Activated CD4-positive, alpha-beta T cell treated with anti-CD3 and anti-CD28 coated beads, Interleukin-2, amount 10 ng/mL, durations not matched to agents 7 days and 5 days (primary cell): ENCODE data around the gene AREL1. TPM values are rescaled to one million over a fixed set of nuclear protein-coding genes. Genes with fewer than 3 reads are reported as not detected.

Experiments used
- CTCF ChIA-PET: fragments of 350-600 bp; sonication (Branson Sonifier 250); formaldehyde crosslinking; loops from one replicate; lab custom pipeline; 2021; ENCODE audit warnings: antibody characterized with exemption; lab: Charles Lee
- POLR2A ChIA-PET: fragments of 350-600 bp; sonication (Branson Sonifier 250); formaldehyde crosslinking; loops from one replicate; lab custom pipeline; 2021; ENCODE audit warnings: antibody characterized with exemption; lab: Charles Lee
- DNase-seq: peaks from one replicate; pipeline ENCODE4 v3.0.0-alpha.2; 2020
- H3K27ac Mint-ChIP-seq: one replicate; pipeline ENCODE4 v1.8.0; 2021; ENCODE audit warnings: mild to moderate bottlenecking, moderate library complexity, mixed read lengths
- H3K27me3 Mint-ChIP-seq: one replicate; pipeline ENCODE4 v1.8.0; 2021; ENCODE audit warnings: mixed read lengths
- H3K36me3 Mint-ChIP-seq: one replicate; pipeline ENCODE4 v1.8.0; 2021; ENCODE audit warnings: low read depth, mixed read lengths
- H3K4me1 Mint-ChIP-seq: one replicate; pipeline ENCODE4 v1.8.0; 2021; ENCODE audit warnings: mixed read lengths
- H3K4me3 Mint-ChIP-seq: one replicate; pipeline ENCODE4 v1.8.0; 2021; ENCODE audit warnings: mild to moderate bottlenecking, moderate library complexity, mixed read lengths
- H3K9me3 Mint-ChIP-seq: one replicate; pipeline ENCODE4 v1.8.0; 2021; ENCODE audit warnings: mixed read lengths
- total RNA-seq, 2 experiments: library from RNA; stranded (reverse); gene quantifications; one replicate each; pipeline ENCODE4 v1.2.3, GENCODE V29; 2021

The AREL1 gene
- total RNA-seq, 2 experiments from 2014 or later, result 44.1 to 44.2 TPM

- no peaks in the 10 kb centered on the region for H3K27me3 Mint-ChIP-seq
- POLR2A ChIA-PET, result no interaction called here
- H3K27ac Mint-ChIP-seq, result no peak overlapping the region
- H3K4me3 Mint-ChIP-seq, result no peak overlapping the region
- peaks cover 29% of the 10 kb centered on the region for H3K36me3 Mint-ChIP-seq
- DNase-seq, result no peak
- H3K9me3 Mint-ChIP-seq, result no peaks in the 10 kb centered on the region
- CTCF ChIA-PET, result no interaction called here
- H3K4me1 Mint-ChIP-seq, result peaks cover 4% of the 10 kb centered on the region
Measured at GRCh38 chr14:74720526-74720925, 7.6 kb upstream of the AREL1 start.

- Mint-ChIP-seq H3K4me3 (peak overlapping the region; percentile 99), H3K9me3 (no peaks in the 10 kb centered on the region), H3K4me1 (peaks cover 45% of the 10 kb centered on the region), H3K27ac (peak overlapping the region; percentile 98), H3K36me3 (peaks cover 18% of the 10 kb centered on the region), H3K27me3 (no peaks in the 10 kb centered on the region)
- CTCF ChIA-PET, result interaction anchor here (0.6 kb wide), 1 partner anchor 375 kb away, joined by 4 read pairs; no protein-coding TSS in a partner anchor
- no peak for DNase-seq
- POLR2A ChIA-PET, result no interaction called here
Measured at GRCh38 chr14:74713395-74713735, 485 bp upstream of the AREL1 start.

- Mint-ChIP-seq H3K27ac (no peak overlapping the region), H3K27me3 (no peaks in the 10 kb centered on the region)
- no peak for DNase-seq
Measured at GRCh38 chr14:74711651-74712050, 1.2 kb downstream of the AREL1 start.

GRCh38 chr14:74710480-74710879 lies 2.4 kb downstream of the AREL1 start:
- no peak for DNase-seq
- ChIA-PET CTCF (interaction anchor here (1.4 kb wide), 1 partner anchor 53 kb away, joined by 4 read pairs; the partner anchor contains the start of gene YLPM1), POLR2A (no interaction called here)
- peaks cover 8% of the 10 kb centered on the region for H3K36me3 Mint-ChIP-seq
- H3K4me1 Mint-ChIP-seq, result peaks cover 41% of the 10 kb centered on the region
- H3K4me3 Mint-ChIP-seq, result no peak overlapping the region
- H3K9me3 Mint-ChIP-seq, result no peaks in the 10 kb centered on the region
- H3K27me3 Mint-ChIP-seq, result no peaks in the 10 kb centered on the region
- H3K27ac Mint-ChIP-seq, result no peak overlapping the region

More at GRCh38 chr14:74711651-74712050, 1.2 kb downstream of the AREL1 start:
- peak overlapping the region; percentile 99 for H3K4me3 Mint-ChIP-seq
- peaks cover 16% of the 10 kb centered on the region for H3K36me3 Mint-ChIP-seq
- ChIA-PET POLR2A (no interaction called here), CTCF (no interaction called here)
- H3K4me1 Mint-ChIP-seq, result peaks cover 45% of the 10 kb centered on the region
- no peaks in the 10 kb centered on the region for H3K9me3 Mint-ChIP-seq

GRCh38 chr14:74705613-74706500 lies 7.0 kb downstream of the AREL1 start:
- Mint-ChIP-seq H3K36me3 (peaks cover 29% of the 10 kb centered on the region), H3K4me1 (peaks cover 15% of the 10 kb centered on the region), H3K27ac (no peak overlapping the region), H3K27me3 (no peaks in the 10 kb centered on the region), H3K4me3 (no peak overlapping the region), H3K9me3 (peaks cover 17% of the 10 kb centered on the region)
- DNase-seq, result no peak
- ChIA-PET CTCF (interaction anchor here (0.6 to 1.2 kb wide), 5 partner anchors 10 to 1301 kb away, joined by 3 to 4 read pairs (median 4); no protein-coding TSS in a partner anchor), POLR2A (no interaction called here)

GRCh38 chr14:74704656-74705055 lies 8.2 kb downstream of the AREL1 start:
- ChIA-PET POLR2A (interaction anchor here (0.7 kb wide), 1 partner anchor 831 kb away, joined by 3 read pairs; no protein-coding TSS in a partner anchor), CTCF (interaction anchor here (0.7 kb wide), 1 partner anchor 909 kb away, joined by 4 read pairs; no protein-coding TSS in a partner anchor)
- no peak for DNase-seq
- Mint-ChIP-seq H3K36me3 (peaks cover 31% of the 10 kb centered on the region), H3K4me1 (peaks cover 4% of the 10 kb centered on the region), H3K9me3 (peaks cover 17% of the 10 kb centered on the region), H3K27me3 (no peaks in the 10 kb centered on the region), H3K4me3 (no peak overlapping the region), H3K27ac (no peak overlapping the region)

GRCh38 chr14:74703043-74703442 lies 9.8 kb downstream of the AREL1 start:
- peaks cover 33% of the 10 kb centered on the region for H3K36me3 Mint-ChIP-seq
- POLR2A ChIA-PET, result no interaction called here
- no peak for DNase-seq
- H3K27me3 Mint-ChIP-seq, result no peaks in the 10 kb centered on the region
- CTCF ChIA-PET, result no interaction called here
- peaks cover 3% of the 10 kb centered on the region for H3K4me1 Mint-ChIP-seq
- H3K27ac Mint-ChIP-seq, result no peak overlapping the region
- peaks cover 17% of the 10 kb centered on the region for H3K9me3 Mint-ChIP-seq
- H3K4me3 Mint-ChIP-seq, result no peak overlapping the region

GRCh38 chr14:74702293-74702692 lies 10.6 kb downstream of the AREL1 start:
- no peaks in the 10 kb centered on the region for H3K27me3 Mint-ChIP-seq
- H3K27ac Mint-ChIP-seq, result no peak overlapping the region
- DNase-seq, result no peak
- CTCF ChIA-PET, result no interaction called here
- H3K9me3 Mint-ChIP-seq, result peaks cover 17% of the 10 kb centered on the region
- H3K36me3 Mint-ChIP-seq, result peaks cover 38% of the 10 kb centered on the region
- H3K4me1 Mint-ChIP-seq, result peaks cover 3% of the 10 kb centered on the region
- H3K4me3 Mint-ChIP-seq, result no peak overlapping the region
- POLR2A ChIA-PET, result no interaction called here

GRCh38 chr14:74698465-74698864 lies 14.4 kb downstream of the AREL1 start:
- no peak for DNase-seq
- POLR2A ChIA-PET, result no interaction called here
- H3K27me3 Mint-ChIP-seq, result no peaks in the 10 kb centered on the region
- H3K27ac Mint-ChIP-seq, result no peak overlapping the region
- peaks cover 14% of the 10 kb centered on the region for H3K9me3 Mint-ChIP-seq
- peaks cover 7% of the 10 kb centered on the region for H3K4me1 Mint-ChIP-seq
- CTCF ChIA-PET, result interaction anchor here (0.6 kb wide), 1 partner anchor 199 kb away, joined by 3 read pairs; no protein-coding TSS in a partner anchor
- H3K36me3 Mint-ChIP-seq, result peaks cover 36% of the 10 kb centered on the region
- no peak overlapping the region for H3K4me3 Mint-ChIP-seq

GRCh38 chr14:74697976-74698375 lies 14.9 kb downstream of the AREL1 start:
- ChIA-PET CTCF (interaction anchor here (0.6 kb wide), 1 partner anchor 200 kb away, joined by 3 read pairs; no protein-coding TSS in a partner anchor), POLR2A (no interaction called here)
- peaks cover 7% of the 10 kb centered on the region for H3K4me1 Mint-ChIP-seq
- H3K9me3 Mint-ChIP-seq, result peaks cover 11% of the 10 kb centered on the region
- no peak overlapping the region for H3K4me3 Mint-ChIP-seq
- no peaks in the 10 kb centered on the region for H3K27me3 Mint-ChIP-seq
- no peak for DNase-seq
- H3K27ac Mint-ChIP-seq, result no peak overlapping the region
- peaks cover 31% of the 10 kb centered on the region for H3K36me3 Mint-ChIP-seq

GRCh38 chr14:74697543-74697942 lies 15.3 kb downstream of the AREL1 start:
- Mint-ChIP-seq H3K4me3 (no peak overlapping the region), H3K4me1 (peaks cover 7% of the 10 kb centered on the region), H3K27me3 (no peaks in the 10 kb centered on the region), H3K27ac (no peak overlapping the region), H3K9me3 (peaks cover 6% of the 10 kb centered on the region), H3K36me3 (peaks cover 27% of the 10 kb centered on the region)
- POLR2A ChIA-PET, result no interaction called here
- CTCF ChIA-PET, result no interaction called here
- no peak for DNase-seq

- Mint-ChIP-seq H3K4me1 (peaks cover 7% of the 10 kb centered on the region), H3K27ac (no peak overlapping the region), H3K9me3 (peaks cover 6% of the 10 kb centered on the region), H3K4me3 (no peak overlapping the region), H3K27me3 (no peaks in the 10 kb centered on the region), H3K36me3 (peaks cover 22% of the 10 kb centered on the region)
- ChIA-PET POLR2A (no interaction called here), CTCF (interaction anchor here (0.6 to 0.8 kb wide), 2 partner anchors 11 to 66 kb away, joined by 3 read pairs; partner anchors contain the start of gene YLPM1)
- DNase-seq, result no peak
Measured at GRCh38 chr14:74697011-74697410, 15.9 kb downstream of the AREL1 start.

GRCh38 chr14:74695406-74695805 lies 17.5 kb downstream of the AREL1 start:
- DNase-seq, result no peak
- no peak overlapping the region for H3K27ac Mint-ChIP-seq
- ChIA-PET CTCF (interaction anchor here (1.2 kb wide), 1 partner anchor 10 kb away, joined by 3 read pairs; no protein-coding TSS in a partner anchor), POLR2A (no interaction called here)
- no peaks in the 10 kb centered on the region for H3K27me3 Mint-ChIP-seq
- peaks cover 15% of the 10 kb centered on the region for H3K36me3 Mint-ChIP-seq
- H3K4me1 Mint-ChIP-seq, result peaks cover 7% of the 10 kb centered on the region
- no peaks in the 10 kb centered on the region for H3K9me3 Mint-ChIP-seq
- H3K4me3 Mint-ChIP-seq, result no peak overlapping the region
